Peyer's patch (tissue), 4 donors: ENCODE data around the gene CADPS.

ENCODE experiments used
- CTCF ChIP-seq, 6 experiments: fragments of 450-650 bp in 4 of 6; fragments of 200-600 bp in 2 of 6; sonication (generic) in 1 of 6; IDR thresholded peaks; one replicate each; pipeline ENCODE4 v1.5.1; 2017 to 2019; ENCODE audit warnings: antibody characterized with exemption in 6 of 6, mild to moderate bottlenecking in 3 of 6, moderate library complexity in 1 of 6
- POLR2A ChIP-seq, 2 donors: fragments of 450-650 bp; IDR thresholded peaks; one replicate each; pipeline ENCODE4 v1.5.1; 2017; ENCODE audit warnings: antibody characterized with exemption in 2 of 2, mild to moderate bottlenecking in 2 of 2, moderate library complexity in 2 of 2

- TF ChIP-seq CTCF (IDR thresholded peaks at IDR 0.05) (no peak), POLR2A (IDR thresholded peaks at IDR 0.05) (no peak)
These were observed 378.1 kb downstream of the CADPS start for GRCh38 chr3:62497156-62497555.
